ENCODE results near the gene SLC12A4.

- TF ChIP-seq, protein P1, sequence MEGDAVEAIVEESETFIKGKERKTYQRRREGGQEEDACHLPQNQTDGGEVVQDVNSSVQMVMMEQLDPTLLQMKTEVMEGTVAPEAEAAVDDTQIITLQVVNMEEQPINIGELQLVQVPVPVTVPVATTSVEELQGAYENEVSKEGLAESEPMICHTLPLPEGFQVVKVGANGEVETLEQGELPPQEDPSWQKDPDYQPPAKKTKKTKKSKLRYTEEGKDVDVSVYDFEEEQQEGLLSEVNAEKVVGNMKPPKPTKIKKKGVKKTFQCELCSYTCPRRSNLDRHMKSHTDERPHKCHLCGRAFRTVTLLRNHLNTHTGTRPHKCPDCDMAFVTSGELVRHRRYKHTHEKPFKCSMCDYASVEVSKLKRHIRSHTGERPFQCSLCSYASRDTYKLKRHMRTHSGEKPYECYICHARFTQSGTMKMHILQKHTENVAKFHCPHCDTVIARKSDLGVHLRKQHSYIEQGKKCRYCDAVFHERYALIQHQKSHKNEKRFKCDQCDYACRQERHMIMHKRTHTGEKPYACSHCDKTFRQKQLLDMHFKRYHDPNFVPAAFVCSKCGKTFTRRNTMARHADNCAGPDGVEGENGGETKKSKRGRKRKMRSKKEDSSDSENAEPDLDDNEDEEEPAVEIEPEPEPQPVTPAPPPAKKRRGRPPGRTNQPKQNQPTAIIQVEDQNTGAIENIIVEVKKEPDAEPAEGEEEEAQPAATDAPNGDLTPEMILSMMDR (IDR thresholded peaks at IDR 0.05), result no peak
- TF ChIP-seq POLR2A (IDR thresholded peaks at IDR 0.05), result no peak
Observed at GRCh38 chr16:68013440-68013839, 45.0 kb upstream of the SLC12A4 start.
